DMS53 treated with DMSO at 0.1 percent for 48 hours (cell line): ENCODE measurements around the gene P3R3URF.

ENCODE experiments used
- DNase-seq: peaks from one replicate; lab custom pipeline; 2025; ENCODE audit not compliant: unreplicated experiment; lab: John Stamatoyannopoulos, UW

P3R3URF gene

GRCh38 chr1:46133781-46134350 lies 42.4 kb downstream of the P3R3URF start:
- no peak for DNase-seq

GRCh38 chr1:46133181-46133658 lies 43.1 kb downstream of the P3R3URF start:
- no peak for DNase-seq

- peak; percentile 100 for DNase-seq
Measured at GRCh38 chr1:46132529-46133180, 43.6 kb downstream of the P3R3URF start, which contains the start of gene PIK3R3. PIK3R3 (minus strand) TSS chr1:46132629; CDS start chr1:46131952, 677 bp downstream.

- DNase-seq = peak; percentile 83
Measured at GRCh38 chr1:46131712-46132528, 44.4 kb downstream of the P3R3URF start.

- peak; percentile 50 for DNase-seq
Measured at GRCh38 chr1:46131093-46131492, 45.2 kb downstream of the P3R3URF start.

- peak; percentile 50 for DNase-seq
Measured at GRCh38 chr1:46130606-46131005, 45.7 kb downstream of the P3R3URF start.

- no peak for DNase-seq
Measured at GRCh38 chr1:46130121-46130520, 46.2 kb downstream of the P3R3URF start.

- no peak for DNase-seq
Measured at GRCh38 chr1:46128344-46128743, 47.9 kb downstream of the P3R3URF start.
